ENCODE data around the gene TMEM245.

The TMEM245 gene

GRCh38 chr9:109016132-109016531 is 103.6 kb downstream of the TMEM245 start:
- H3K9me3 ChIP-seq: no peaks in the 10 kb centered on the region

DNA sequence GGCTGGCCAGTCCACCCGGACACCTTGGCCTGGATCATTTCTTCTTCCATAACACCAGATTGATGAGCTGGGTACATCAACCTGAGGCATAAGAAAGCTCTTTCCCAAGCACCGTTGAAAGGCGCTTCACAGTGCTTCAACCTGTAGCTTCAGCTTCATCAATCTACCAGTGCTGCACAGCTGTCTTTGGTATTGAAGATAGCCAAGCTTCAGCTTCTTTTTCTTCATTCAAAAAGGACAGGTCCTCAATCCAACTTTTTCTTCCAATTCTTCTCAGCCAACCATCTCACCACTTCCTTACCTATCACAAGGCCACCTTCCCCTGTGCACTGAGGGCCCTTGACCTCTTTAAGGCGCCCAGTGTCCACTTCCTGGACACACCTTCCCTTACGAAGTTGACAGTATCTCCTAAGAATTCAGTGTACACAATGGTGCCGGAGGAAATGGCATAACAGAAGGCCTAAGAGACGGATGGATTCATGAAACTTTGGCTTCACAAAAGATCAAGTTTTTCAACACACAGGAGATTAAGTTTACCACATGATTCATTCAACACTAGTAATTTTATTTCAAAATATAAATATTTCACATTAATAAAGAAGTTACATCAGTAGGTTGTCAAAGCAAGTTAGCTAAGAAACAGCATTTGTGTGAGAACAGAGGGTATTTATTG is 105.0 kb downstream of the TMEM245 start:
- DNase-seq (ENCODE audit: low spot score in 2 of 2): no peak
- no peaks in the 10 kb centered on the region for H3K9me3 ChIP-seq
- H3K36me3 ChIP-seq (replicated peaks): peaks cover 3% of the 10 kb centered on the region; the same call in 1 of the 2 replicates
- H3K4me3 ChIP-seq: no peak overlapping the region
- H3K4me1 ChIP-seq: peaks cover 20% of the 10 kb centered on the region
- in situ Hi-C loops (cut with MboI; ENCODE audit: low sequenced_read_pairs): no loop called here
- H3K27me3 ChIP-seq (ENCODE audit: low read depth): no peaks in the 10 kb centered on the region

More at GRCh38 chr9:109016132-109016531, 103.6 kb downstream of the TMEM245 start:
- Histone ChIP-seq H3K4me1 (peaks cover 15% of the 10 kb centered on the region), H3K36me3 (replicated peaks) (peaks cover 3% of the 10 kb centered on the region; the same call in 1 of the 2 replicates), H3K4me3 (no peak overlapping the region), H3K27me3 (ENCODE audit: low read depth) (no peaks in the 10 kb centered on the region)
- no peak for DNase-seq (ENCODE audit: low spot score in 2 of 2)
- in situ Hi-C loops (cut with MboI; ENCODE audit: low sequenced_read_pairs): no loop called here

- in situ Hi-C loops (cut with MboI; ENCODE audit: low sequenced_read_pairs): no loop called here
- Histone ChIP-seq H3K9me3 (no peaks in the 10 kb centered on the region), H3K36me3 (replicated peaks) (peaks cover 3% of the 10 kb centered on the region; the same call in 1 of the 2 replicates), H3K4me1 (peaks cover 20% of the 10 kb centered on the region), H3K4me3 (peak overlapping the region; percentile 21), H3K27me3 (ENCODE audit: low read depth) (no peaks in the 10 kb centered on the region)
- DNase-seq (ENCODE audit: low spot score in 2 of 2): peak in 1 of 2 experiments; percentile 14
Measured at GRCh38 chr9:109013679-109014607, 105.8 kb downstream of the TMEM245 start.

DNA sequence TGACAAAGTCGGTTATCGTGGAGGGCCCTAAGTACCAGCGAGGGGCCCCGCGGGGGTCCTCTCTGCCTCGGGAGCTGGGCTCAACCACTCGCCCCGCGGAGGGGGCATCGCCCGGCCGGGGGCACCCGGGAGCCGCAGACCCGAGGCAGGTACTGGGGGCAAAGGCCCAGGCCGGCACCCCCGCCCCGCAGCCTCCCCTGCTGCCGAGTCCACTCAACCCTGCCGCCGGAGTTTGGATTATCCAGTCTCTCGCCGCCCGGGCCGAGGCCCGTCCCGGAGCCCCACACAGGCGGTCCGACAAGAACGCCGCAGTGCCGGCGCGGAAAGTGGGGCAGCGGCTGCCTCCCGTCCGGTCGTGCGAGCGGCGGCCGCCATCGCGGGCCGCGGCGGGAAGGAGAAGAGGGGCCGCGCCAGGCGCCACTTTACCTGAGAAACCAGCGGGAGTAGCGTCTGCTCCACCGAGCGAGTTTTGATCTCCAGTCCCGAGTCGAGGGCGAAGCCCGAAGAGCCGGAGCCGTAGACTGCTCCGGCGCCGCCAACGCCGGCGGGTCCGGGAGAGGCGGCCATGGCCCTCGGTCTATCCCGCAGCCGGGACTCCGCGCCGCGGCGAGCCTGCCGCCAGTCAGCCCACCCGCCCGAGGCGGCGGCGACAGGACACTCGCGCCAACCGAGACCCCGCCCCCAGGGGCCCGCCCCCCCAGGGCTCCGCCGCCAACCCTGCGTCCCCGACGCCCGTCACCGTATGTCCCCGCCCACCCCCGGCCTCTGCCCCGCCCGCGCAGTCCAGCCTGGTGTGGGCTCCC is 106.7 kb downstream of the TMEM245 start, which contains the start of gene CTNNAL1:
CTNNAL1 (minus strand) TSS at position 624 of the 803 bp plus-strand sequence; CDS start at position 567, 57 bp downstream.
- Histone ChIP-seq H3K27me3 (ENCODE audit: low read depth) (no peaks in the 10 kb centered on the region), H3K9me3 (no peaks in the 10 kb centered on the region), H3K4me3 (peak within 1 kb of the TSS; percentile 72), H3K4me1 (peaks cover 20% of the 10 kb centered on the region), H3K36me3 (replicated peaks) (peaks cover 3% of the 10 kb centered on the region; the same call in 1 of the 2 replicates)
- peak; percentile 87 to 99 for DNase-seq (ENCODE audit: low spot score in 2 of 2)
- in situ Hi-C loops (cut with MboI; ENCODE audit: low sequenced_read_pairs): no loop called here

- H3K4me3 ChIP-seq: peak overlapping the region; percentile 72
- in situ Hi-C loops (cut with MboI; ENCODE audit: low sequenced_read_pairs): no loop called here
- peaks cover 20% of the 10 kb centered on the region for H3K4me1 ChIP-seq
- H3K9me3 ChIP-seq: no peaks in the 10 kb centered on the region
- H3K36me3 ChIP-seq (replicated peaks): no peaks in the 10 kb centered on the region; the same call in 1 of the 2 replicates
- DNase-seq (ENCODE audit: low spot score in 2 of 2): peak; percentile 28 to 58
- H3K27me3 ChIP-seq (ENCODE audit: low read depth): no peaks in the 10 kb centered on the region
Measured at GRCh38 chr9:109012009-109012875, 107.5 kb downstream of the TMEM245 start.

- H3K36me3 ChIP-seq (replicated peaks): no peaks in the 10 kb centered on the region; the same call in none of the 2 replicates
- H3K4me3 ChIP-seq: peak overlapping the region; percentile 72
- in situ Hi-C loops (cut with MboI; ENCODE audit: low sequenced_read_pairs): no loop called here
- peaks cover 22% of the 10 kb centered on the region for H3K4me1 ChIP-seq
- H3K9me3 ChIP-seq: no peaks in the 10 kb centered on the region
- no peaks in the 10 kb centered on the region for H3K27me3 ChIP-seq (ENCODE audit: low read depth)
- no peak for DNase-seq (ENCODE audit: low spot score in 2 of 2)
Measured at GRCh38 chr9:109011231-109011671, 108.5 kb downstream of the TMEM245 start.

DNA sequence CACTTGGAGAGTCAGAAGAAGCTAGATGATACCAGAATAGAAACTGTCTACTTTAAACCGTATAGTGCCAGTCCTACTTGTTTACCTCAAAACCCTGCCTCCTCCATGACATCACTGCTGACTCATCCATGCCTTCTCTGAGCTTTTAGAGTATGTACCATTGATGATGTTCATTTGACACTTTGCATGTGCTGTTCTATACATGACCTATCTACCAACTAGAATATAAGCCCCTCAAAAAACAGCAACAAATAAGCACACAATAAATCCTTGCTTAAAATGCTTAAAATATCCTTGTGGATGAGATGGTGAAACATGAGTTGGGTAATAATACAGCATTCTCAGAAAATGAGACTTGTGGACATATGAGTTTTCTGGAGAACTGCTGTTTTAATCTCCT is 109.0 kb downstream of the TMEM245 start:
- no peak for DNase-seq (ENCODE audit: low spot score in 2 of 2)
- in situ Hi-C loops (cut with MboI; ENCODE audit: low sequenced_read_pairs): no loop called here
- Histone ChIP-seq H3K9me3 (no peaks in the 10 kb centered on the region), H3K27me3 (ENCODE audit: low read depth) (no peaks in the 10 kb centered on the region), H3K4me1 (peaks cover 23% of the 10 kb centered on the region), H3K36me3 (replicated peaks) (no peaks in the 10 kb centered on the region; the same call in none of the 2 replicates), H3K4me3 (no peak overlapping the region)

GRCh38 chr9:109005678-109006077 is 114.1 kb downstream of the TMEM245 start:
- H3K4me1 ChIP-seq: peaks cover 4% of the 10 kb centered on the region
- in situ Hi-C loops (cut with MboI; ENCODE audit: low sequenced_read_pairs): no loop called here
- no peak overlapping the region for H3K4me3 ChIP-seq
- H3K9me3 ChIP-seq: peaks cover 9% of the 10 kb centered on the region; the same call in 1 of the 2 replicates
- DNase-seq (ENCODE audit: low spot score in 2 of 2): no peak
- no peaks in the 10 kb centered on the region; the same call in 1 of the 2 replicates for H3K36me3 ChIP-seq (replicated peaks)
- no peaks in the 10 kb centered on the region for H3K27me3 ChIP-seq (ENCODE audit: low read depth)

- Histone ChIP-seq H3K9me3 (peaks cover 9% of the 10 kb centered on the region; the same call in 1 of the 2 replicates), H3K36me3 (replicated peaks) (no peaks in the 10 kb centered on the region; the same call in 1 of the 2 replicates), H3K4me3 (no peak overlapping the region), H3K4me1 (peaks cover 3% of the 10 kb centered on the region), H3K27me3 (ENCODE audit: low read depth) (no peaks in the 10 kb centered on the region)
- in situ Hi-C loops (cut with MboI; ENCODE audit: low sequenced_read_pairs): no loop called here
- DNase-seq (ENCODE audit: low spot score in 2 of 2): no peak
Measured at GRCh38 chr9:109003116-109003515, 116.6 kb downstream of the TMEM245 start.

DNA sequence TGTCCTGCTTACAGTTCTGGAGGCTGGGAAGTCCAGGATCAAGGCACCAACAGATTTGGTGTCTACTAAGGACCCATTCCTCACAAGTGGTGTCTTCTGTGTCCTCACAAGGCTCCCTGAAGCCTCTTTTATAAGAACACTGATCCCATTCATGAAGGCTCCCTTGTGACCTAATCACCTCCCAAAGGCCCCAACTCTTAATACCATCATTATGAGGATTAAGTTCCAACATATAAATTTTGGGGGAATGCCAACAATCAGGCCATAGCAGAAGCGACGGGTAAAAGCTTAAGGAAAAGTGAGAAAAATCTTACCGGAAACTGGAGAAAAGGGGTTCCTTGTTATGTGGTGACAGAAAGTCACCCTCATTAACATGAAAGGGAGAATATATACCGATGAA is 117.6 kb downstream of the TMEM245 start:
- H3K9me3 ChIP-seq: peaks cover 9% of the 10 kb centered on the region; the same call in 1 of the 2 replicates
- H3K36me3 ChIP-seq (replicated peaks): no peaks in the 10 kb centered on the region; the same call in 1 of the 2 replicates
- in situ Hi-C loops (cut with MboI; ENCODE audit: low sequenced_read_pairs): no loop called here
- no peaks in the 10 kb centered on the region for H3K27me3 ChIP-seq (ENCODE audit: low read depth)
- peaks cover 4% of the 10 kb centered on the region for H3K4me1 ChIP-seq
- DNase-seq (ENCODE audit: low spot score in 2 of 2): no peak
- no peak overlapping the region for H3K4me3 ChIP-seq

GRCh38 chr9:109001275-109001676 is 118.5 kb downstream of the TMEM245 start:
- H3K9me3 ChIP-seq: peaks cover 9% of the 10 kb centered on the region; the same call in 1 of the 2 replicates
- no peak overlapping the region for H3K4me3 ChIP-seq
- H3K27me3 ChIP-seq (ENCODE audit: low read depth): no peaks in the 10 kb centered on the region
- in situ Hi-C loops (cut with MboI; ENCODE audit: low sequenced_read_pairs): no loop called here
- no peak for DNase-seq (ENCODE audit: low spot score in 2 of 2)
- no peaks in the 10 kb centered on the region; the same call in 1 of the 2 replicates for H3K36me3 ChIP-seq (replicated peaks)
- H3K4me1 ChIP-seq: peaks cover 10% of the 10 kb centered on the region

DNA sequence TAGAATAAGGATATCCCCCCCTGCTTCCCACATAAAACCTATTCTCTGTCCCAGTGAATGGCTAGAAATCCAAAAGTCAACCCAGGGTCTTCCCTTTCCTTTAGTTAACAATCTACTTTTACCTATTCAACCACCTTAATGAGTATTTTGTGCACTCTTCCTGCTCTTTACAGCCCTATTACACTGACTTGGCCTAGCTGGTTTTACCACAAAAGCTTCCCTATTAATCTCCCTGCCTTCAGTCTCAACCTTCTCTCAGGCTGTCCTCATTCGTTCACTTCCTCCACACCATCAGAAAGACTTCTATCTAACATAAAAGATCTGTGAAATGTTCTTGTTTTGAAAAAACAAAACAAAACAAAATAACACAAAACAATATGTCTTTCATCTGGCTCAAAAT is 122.6 kb downstream of the TMEM245 start:
- Histone ChIP-seq H3K36me3 (replicated peaks) (no peaks in the 10 kb centered on the region), H3K27me3 (ENCODE audit: low read depth) (no peaks in the 10 kb centered on the region), H3K4me3 (no peak overlapping the region), H3K9me3 (no peaks in the 10 kb centered on the region), H3K4me1 (peaks cover 8% of the 10 kb centered on the region)
- in situ Hi-C loops (cut with MboI; ENCODE audit: low sequenced_read_pairs): no loop called here
- no peak for DNase-seq (ENCODE audit: low spot score in 2 of 2)
